Upper lobe of left lung (tissue), 6 donors: ENCODE measurements around the gene NDUFA11. TPM values are rescaled to one million over a fixed set of nuclear protein-coding genes. Genes with fewer than 3 reads are reported as not detected.
A peak's percentile ranks its signal among the peaks of the same experiment; 100 is the strongest.
"Not testable (repeated sequence)": the region's sequence is repeated elsewhere in the genome, so short reads cannot be mapped to it uniquely, and the experiment has no call there.

Source experiments
- ATAC-seq, 2 donors: fragments of 200-7000 bp; cut with Tn5 transposase; one replicate each; pipeline ENCODE4 v1.9.1; 2022; ENCODE audit warnings: mild to moderate bottlenecking in 2 of 2, moderate library complexity in 2 of 2; ENCODE audit not compliant: low FRiP score in 2 of 2
- DNase-seq, 2 donors: peaks; one replicate each; pipeline ENCODE4 v3.0.0-alpha.2; 2019 to 2020
- H3K27ac ChIP-seq, 4 donors: fragments of 200-600 bp; sonication (generic); one replicate each; pipeline ENCODE4 v1.5.1; 2016 to 2019
- H3K27me3 ChIP-seq, 4 donors: fragments of 200-600 bp; sonication (generic); one replicate each; pipeline ENCODE4 v1.5.1; 2017 to 2019
- H3K36me3 ChIP-seq, 4 donors: fragments of 200-600 bp; sonication (generic); one replicate each; pipeline ENCODE4 v1.5.1; 2016 to 2019
- H3K4me1 ChIP-seq, 4 donors: fragments of 200-600 bp; sonication (generic); one replicate each; pipeline ENCODE4 v1.5.1; 2018 to 2019
- H3K4me3 ChIP-seq, 4 donors: fragments of 200-600 bp; sonication (generic); one replicate each; pipeline ENCODE4 v1.5.1; 2017 to 2019; ENCODE audit warnings: mild to moderate bottlenecking in 2 of 4, moderate library complexity in 1 of 4
- H3K9me3 ChIP-seq, 4 donors: fragments of 200-600 bp; sonication (generic); one replicate each; pipeline ENCODE4 v1.5.1; 2018 to 2019
- CTCF ChIP-seq, 6 experiments: fragments of 450-650 bp in 4 of 6; fragments of 200-600 bp in 2 of 6; sonication (generic) in 2 of 6; IDR thresholded peaks; one replicate each; pipeline ENCODE4 v1.5.1; 2016 to 2019; ENCODE audit warnings: antibody characterized with exemption in 6 of 6
- EP300 ChIP-seq, 4 donors: sonication (generic); formaldehyde crosslinking; IDR thresholded peaks; one replicate each; pipeline ENCODE4 v1.5.1; 2017; ENCODE audit warnings: antibody characterized with exemption in 4 of 4, control low read depth in 2 of 4
- POLR2A ChIP-seq, 4 donors: fragments of 450-650 bp; IDR thresholded peaks; one replicate each; pipeline ENCODE4 v1.5.1; 2016 to 2017; ENCODE audit warnings: antibody characterized with exemption in 4 of 4, mild to moderate bottlenecking in 2 of 4
- POLR2AphosphoS5 ChIP-seq, 2 donors: sonication (generic); formaldehyde crosslinking; IDR thresholded peaks; one replicate each; pipeline ENCODE4 v1.5.1; 2017; ENCODE audit warnings: antibody characterized with exemption in 2 of 2
- WGBS, 2 donors: methylation state at CpG; one replicate each; pipeline ENCODE4 v1.1.5; 2017 to 2018; 5-methylcytosine and 5-hydroxymethylcytosine counted together
- total RNA-seq, 6 donors: library from RNA; depleted of rRNA in 4 of 6; stranded (reverse); fragments of >200 nt in 4 of 6; gene quantifications; one replicate each; pipeline versions ENCODE4 v1.1.0 to v1.2.1, GENCODE V29; 2016 to 2021
- donor health status: DM: no; HTN: no; CAD: no; lungs with moderate emphysema.
- donor health status: DM: no; HTN: yes; CAD: no; lungs with severe emphysema.

Gene NDUFA11
- total RNA-seq, 6 donors from 2014 or later: 87.3 to 238 (median 157) TPM

- not testable (repeated sequence) for H3K36me3 ChIP-seq, H3K9me3 ChIP-seq, DNase-seq, ATAC-seq, H3K27me3 ChIP-seq, H3K27ac ChIP-seq, H3K4me3 ChIP-seq
- 72 to 77% methylated on average over 13 of the region's 13 CpGs for WGBS, 2 donors
- peaks cover 7 to 11% (median 10%) of the 10 kb centered on the region in 4 donors for H3K4me1 ChIP-seq
Observed at GRCh38 chr19:5883157-5883873, 20.3 kb downstream of the NDUFA11 start.

GRCh38 chr19:5882421-5882968 is 21.1 kb downstream of the NDUFA11 start:
- no peaks in the 10 kb centered on the region for H3K9me3 ChIP-seq
- 50 to 56% methylated on average over 8 to 9 of the region's 9 CpGs for WGBS, 2 donors
- no peak overlapping the region for H3K4me3 ChIP-seq
- ATAC-seq (no peak), DNase-seq (no peak)
- no peak overlapping the region for H3K27ac ChIP-seq
- no peaks in the 10 kb centered on the region for H3K36me3 ChIP-seq
- H3K4me1 ChIP-seq: peaks cover 7 to 11% (median 10%) of the 10 kb centered on the region in 4 donors
- TF ChIP-seq POLR2AphosphoS5 (IDR thresholded peaks at IDR 0.05): no peak
- no peak for TF ChIP-seq POLR2A (IDR thresholded peaks at IDR 0.05)
- no peak for TF ChIP-seq EP300 (IDR thresholded peaks at IDR 0.05)
- no peak for TF ChIP-seq CTCF (IDR thresholded peaks at IDR 0.05)
- peaks cover 0 to 6% (median 2%) of the 10 kb centered on the region in 4 donors for H3K27me3 ChIP-seq

GRCh38 chr19:5881543-5882299 is 21.9 kb downstream of the NDUFA11 start:
- Histone ChIP-seq H3K4me1 (peaks cover 7 to 11% (median 10%) of the 10 kb centered on the region in 4 donors), H3K9me3 (no peaks in the 10 kb centered on the region), H3K36me3 (no peaks in the 10 kb centered on the region), H3K27me3 (peaks cover 0 to 6% (median 2%) of the 10 kb centered on the region in 4 donors), H3K27ac (no peak overlapping the region), H3K4me3 (no peak overlapping the region)
- TF ChIP-seq CTCF (IDR thresholded peaks at IDR 0.05) (no peak), POLR2A (IDR thresholded peaks at IDR 0.05) (no peak), EP300 (IDR thresholded peaks at IDR 0.05) (no peak), POLR2AphosphoS5 (IDR thresholded peaks at IDR 0.05) (no peak)
- DNase-seq: peak in 1 of 2 donors; percentile 50
- ATAC-seq: no peak
- 70 to 73% methylated on average over 16 to 18 of the region's 19 CpGs for WGBS, 2 donors

- Histone ChIP-seq H3K36me3 (no peaks in the 10 kb centered on the region), H3K4me1 (peaks cover 7 to 11% (median 10%) of the 10 kb centered on the region in 4 donors), H3K9me3 (no peaks in the 10 kb centered on the region), H3K27me3 (peaks cover 0 to 6% (median 2%) of the 10 kb centered on the region in 4 donors), H3K27ac (no peak overlapping the region), H3K4me3 (no peak overlapping the region)
- no peak for TF ChIP-seq POLR2A (IDR thresholded peaks at IDR 0.05)
- no peak for TF ChIP-seq POLR2AphosphoS5 (IDR thresholded peaks at IDR 0.05)
- no peak for TF ChIP-seq EP300 (IDR thresholded peaks at IDR 0.05)
- no peak for TF ChIP-seq CTCF (IDR thresholded peaks at IDR 0.05)
- 11 to 19% methylated on average over 10 to 15 of the region's 15 CpGs for WGBS, 2 donors
- peak; percentile 46 to 67 for DNase-seq
- peak; percentile 44 to 62 for ATAC-seq
Observed at GRCh38 chr19:5880604-5881078, 22.9 kb downstream of the NDUFA11 start.

- H3K36me3 ChIP-seq: no peaks in the 10 kb centered on the region
- H3K4me3 ChIP-seq: no peak overlapping the region
- ATAC-seq (no peak), DNase-seq (no peak)
- WGBS, 2 donors: 20 to 34% methylated on average over 6 of the region's 6 CpGs
- no peaks in the 10 kb centered on the region for H3K9me3 ChIP-seq
- H3K4me1 ChIP-seq: peaks cover 7 to 11% (median 10%) of the 10 kb centered on the region in 4 donors
- TF ChIP-seq POLR2AphosphoS5 (IDR thresholded peaks at IDR 0.05) (no peak), EP300 (IDR thresholded peaks at IDR 0.05) (no peak), POLR2A (IDR thresholded peaks at IDR 0.05) (no peak), CTCF (IDR thresholded peaks at IDR 0.05) (no peak)
- H3K27me3 ChIP-seq: peaks cover 0 to 6% (median 2%) of the 10 kb centered on the region in 4 donors
- H3K27ac ChIP-seq: no peak overlapping the region
Observed at GRCh38 chr19:5880196-5880595, 23.4 kb downstream of the NDUFA11 start.
